Activated effector memory CD4-positive, alpha-beta T cell treated with anti-CD3 and anti-CD28 coated beads, Interleukin-2, amount 50 U/mL, for 16 hours (primary cell): ENCODE data around the gene ALDH1B1.

Source experiments
- DNase-seq: peaks from one replicate; pipeline ENCODE4 v3.0.0-alpha.2; 2020

Gene ALDH1B1

GRCh38 chr9:38441347-38442085 is 49.0 kb downstream of the ALDH1B1 start:
- DNase-seq: no peak

- no peak for DNase-seq
Measured at GRCh38 chr9:38442473-38443096, 50.1 kb downstream of the ALDH1B1 start.

- DNase-seq: no peak
Measured at GRCh38 chr9:38443181-38443580, 50.7 kb downstream of the ALDH1B1 start.

GRCh38 chr9:38443597-38443996 is 51.1 kb downstream of the ALDH1B1 start:
- DNase-seq: no peak

GRCh38 chr9:38445154-38446043 is 52.9 kb downstream of the ALDH1B1 start:
- no peak for DNase-seq

- no peak for DNase-seq
Measured at GRCh38 chr9:38447703-38448102, 55.2 kb downstream of the ALDH1B1 start.
